Muscle of arm (tissue), 12 donors: ENCODE measurements around the gene KCNAB3. TPM values are rescaled to one million over a fixed set of nuclear protein-coding genes. Genes with fewer than 3 reads are reported as not detected.

ENCODE experiments used
- DNase-seq: peaks from one replicate; pipeline ENCODE4 v3.0.0-alpha.2; 2013
- polyA plus RNA-seq, 12 donors: library from polyadenylated mRNA; unstranded; fragments of 120-200 nt; gene quantifications; one replicate each; pipeline ENCODE4 v1.2.1, GENCODE V29; 2013; ENCODE audit not compliant: insufficient read length in 12 of 12

Gene KCNAB3
- polyA plus RNA-seq, 12 donors: 2.5 to 18.8 (median 6.0) TPM; not detected in 2

DNA sequence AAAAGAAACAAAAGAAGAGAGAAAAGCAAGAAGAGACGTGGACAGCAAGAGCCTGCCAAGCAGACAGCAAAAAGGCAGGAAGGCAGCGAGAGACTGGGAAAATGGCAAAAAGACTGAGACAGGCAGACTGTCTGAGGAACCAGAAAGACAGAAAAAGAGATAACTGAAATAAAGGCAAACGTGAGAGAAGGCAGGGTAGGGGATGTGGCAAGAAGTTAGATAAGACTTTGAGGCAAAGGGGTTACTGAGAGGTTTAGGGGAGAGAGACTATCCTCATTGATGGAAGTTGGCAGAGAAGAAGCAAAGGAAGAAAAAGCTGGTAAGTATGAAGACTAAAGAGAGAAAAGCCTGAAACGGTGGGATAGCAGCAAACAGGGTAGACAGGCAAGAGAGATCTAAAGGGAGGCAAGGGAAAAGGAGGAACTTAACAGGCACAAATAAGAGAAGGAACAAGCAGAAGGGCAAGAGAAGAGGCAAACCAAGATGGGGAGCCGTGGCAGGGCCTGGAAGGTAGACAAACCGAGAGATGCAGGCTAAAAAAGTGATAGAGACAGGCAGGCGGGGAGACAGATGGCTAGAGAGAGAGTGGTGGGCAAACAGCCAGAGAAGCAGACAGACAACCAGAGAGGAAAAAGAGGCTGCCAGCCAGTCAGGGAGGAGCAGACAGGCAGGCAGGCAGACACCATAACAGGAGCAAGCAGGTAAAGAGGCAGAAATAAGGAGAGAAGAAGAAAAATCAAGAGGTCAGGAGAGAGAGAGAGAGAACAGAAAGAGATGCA lies 48.2 kb downstream of the KCNAB3 start:
- no peak for DNase-seq

DNA sequence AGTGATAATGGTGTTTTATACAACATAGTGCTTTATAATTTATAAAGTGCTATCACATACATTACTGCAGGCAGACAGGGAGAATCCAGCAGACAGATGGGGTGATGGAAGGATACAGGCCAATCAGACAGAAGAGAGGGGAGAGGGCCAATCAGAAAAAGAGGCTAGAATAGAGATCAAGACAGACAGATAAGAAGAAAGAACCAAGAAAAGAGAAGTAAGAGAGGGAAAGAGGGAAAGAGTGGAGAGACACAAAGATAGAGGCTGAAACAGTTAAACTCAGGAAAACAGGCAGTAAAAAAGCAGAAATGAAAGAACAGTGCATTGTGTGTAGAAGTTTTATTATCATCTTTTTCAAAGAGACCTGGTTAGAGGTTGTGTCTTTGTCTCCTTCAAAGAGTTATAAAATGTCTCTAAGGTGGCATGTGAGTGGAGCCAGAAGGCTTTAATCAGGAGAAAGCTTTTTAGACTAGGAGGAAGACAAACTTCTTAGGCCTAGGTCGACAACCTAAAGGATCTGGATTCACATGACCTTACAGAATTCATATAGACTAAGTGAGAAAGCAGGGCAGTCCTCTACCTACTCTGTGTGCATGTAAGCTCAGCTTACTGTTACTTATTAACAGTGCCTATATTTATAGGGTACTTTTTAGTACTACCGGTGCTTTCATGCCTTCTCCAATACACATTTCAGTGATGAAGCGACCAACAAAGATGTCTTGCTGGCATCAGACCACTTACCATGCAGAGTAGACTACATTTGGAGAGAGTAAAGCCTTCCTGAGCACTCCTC lies 49.4 kb downstream of the KCNAB3 start:
- DNase-seq: no peak

DNA sequence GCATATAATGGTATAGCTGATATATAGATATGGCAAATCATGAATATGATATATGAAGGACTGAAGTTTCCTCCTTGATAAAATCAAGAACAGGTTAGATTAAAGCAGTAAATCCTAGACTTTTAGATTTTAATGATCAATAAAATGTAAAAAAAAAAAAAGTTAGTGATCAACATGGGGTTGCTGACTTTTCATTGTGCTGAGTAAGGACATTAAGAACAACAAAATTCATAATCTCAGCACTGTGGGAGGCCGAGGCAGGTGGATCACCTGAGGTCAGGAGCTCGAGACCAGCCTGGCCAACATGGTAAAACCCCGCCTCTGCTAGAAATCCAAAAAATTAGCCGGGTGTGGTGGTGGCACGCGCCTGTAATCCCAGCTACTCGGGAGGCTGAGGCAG lies 51.4 kb downstream of the KCNAB3 start:
- no peak for DNase-seq

DNA sequence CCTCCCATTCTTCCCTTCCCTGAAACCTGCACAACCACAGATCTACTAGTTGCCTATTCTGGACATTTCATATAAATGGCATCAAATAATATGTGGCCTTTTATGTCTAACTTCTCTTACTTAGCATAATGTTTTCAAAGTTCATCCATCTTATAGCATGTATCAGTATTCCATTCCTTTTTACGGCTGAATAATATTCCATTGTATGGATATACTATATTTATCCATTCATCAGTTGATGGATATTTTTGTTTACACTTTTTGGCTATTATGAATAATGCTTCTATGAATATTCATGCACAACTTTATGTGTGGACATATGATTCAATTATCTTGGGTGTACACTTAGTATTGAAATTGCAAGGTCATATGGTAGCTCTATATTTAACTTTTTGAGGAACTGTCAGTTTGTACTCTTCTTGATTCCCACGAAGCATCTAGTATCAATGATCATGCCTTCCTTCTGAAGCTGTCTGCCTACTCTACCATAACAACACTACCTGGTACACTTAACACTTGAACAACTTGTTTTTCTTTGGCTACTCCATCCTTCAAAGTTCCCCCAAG lies 53.8 kb downstream of the KCNAB3 start:
- DNase-seq: no peak

DNA sequence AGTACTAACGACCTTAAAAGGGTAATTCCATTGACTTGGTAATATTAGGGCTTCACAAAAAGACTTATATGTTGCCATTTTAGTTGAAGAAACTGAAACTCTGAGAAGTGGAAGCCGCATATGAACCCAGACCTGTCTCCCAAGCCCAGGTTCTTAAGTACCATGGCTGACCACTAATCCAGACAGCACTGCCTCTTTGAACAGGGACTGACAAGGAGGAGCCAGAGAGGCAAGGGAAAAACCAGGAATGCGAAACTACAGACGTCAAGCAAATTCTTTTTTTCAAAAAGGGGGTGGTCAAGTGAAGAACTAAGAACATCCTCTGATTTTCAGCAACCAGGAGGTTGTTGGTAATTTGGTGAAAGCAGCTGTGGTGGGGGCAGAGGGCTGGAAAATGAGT lies 56.6 kb downstream of the KCNAB3 start:
- no peak for DNase-seq

Other genes with a start within 250 kb of the KCNAB3 start
- gene TP53, start 242.4 kb downstream of the KCNAB3 start, polyA plus RNA-seq: 100 to 1,000 TPM in 1 of 12 donors, 10 to 100 TPM in 11; 32.5 to 874 (median 37.6) TPM
- 1 to 10 TPM in 11 of 12 donors, not detected in 1; 5.1 to 9.9 (median 7.5) TPM for gene WRAP53, start 241.4 kb downstream of the KCNAB3 start, polyA plus RNA-seq
- 10 to 100 TPM in 2 of 12 donors, 1 to 10 TPM in 9, not detected in 1; 3.2 to 15.0 (median 6.0) TPM for gene EFNB3, start 224.7 kb downstream of the KCNAB3 start, polyA plus RNA-seq
- 10 to 100 TPM in 2 of 12 donors, 1 to 10 TPM in 9, not detected in 1; 2.3 to 13.6 (median 3.8) TPM for gene DNAH2, start 212.1 kb downstream of the KCNAB3 start, polyA plus RNA-seq
- gene KDM6B, start 95.6 kb downstream of the KCNAB3 start, polyA plus RNA-seq: 10 to 100 TPM in 11 of 12 donors, not detected in 1; 10.9 to 26.5 (median 14.6) TPM
- 10 to 100 TPM in 11 of 12 donors, not detected in 1; 14.1 to 29.0 (median 20.2) TPM for gene TMEM88, start 74.8 kb downstream of the KCNAB3 start, polyA plus RNA-seq
- 10 to 100 TPM in 11 of 12 donors, not detected in 1; 34.8 to 74.9 (median 41.8) TPM for gene NAA38, start 72.3 kb downstream of the KCNAB3 start, polyA plus RNA-seq
- gene CYB5D1, start 71.9 kb downstream of the KCNAB3 start, polyA plus RNA-seq: 10 to 100 TPM in 4 of 12 donors, 1 to 10 TPM in 7, not detected in 1; 6.7 to 14.1 (median 8.7) TPM
- gene CHD3, start 41.1 kb downstream of the KCNAB3 start, polyA plus RNA-seq: 100 to 1,000 TPM in 2 of 12 donors, 10 to 100 TPM in 9, not detected in 1; 56.4 to 524 (median 74.2) TPM
- 1 to 10 TPM in 10 of 12 donors, not detected in 2; 2.4 to 4.8 (median 3.0) TPM for gene RNF227, start 13.6 kb downstream of the KCNAB3 start, polyA plus RNA-seq
- gene TRAPPC1, start 2.1 kb upstream of the KCNAB3 start, polyA plus RNA-seq: 10 to 100 TPM in 11 of 12 donors, not detected in 1; 76.1 to 93.9 (median 82.4) TPM
- 10 to 100 TPM in 11 of 12 donors, not detected in 1; 24.9 to 62.8 (median 31.2) TPM for gene CNTROB, start 2.4 kb upstream of the KCNAB3 start, polyA plus RNA-seq
- under 1 TPM in 3 of 12 donors, not detected in 9; 0.04 to 0.15 (median 0.05) TPM for gene GUCY2D, start 72.8 kb upstream of the KCNAB3 start, polyA plus RNA-seq
- 1 to 10 TPM in 1 of 12 donors, under 1 TPM in 9, not detected in 2; 0.18 to 1.2 (median 0.28) TPM for gene ALOX15B, start 109.2 kb upstream of the KCNAB3 start, polyA plus RNA-seq
- under 1 TPM in 3 of 12 donors, not detected in 9; 0.09 to 0.66 (median 0.49) TPM for gene ALOX12B, start 157.9 kb upstream of the KCNAB3 start, polyA plus RNA-seq
- gene ALOXE3, start 188.7 kb upstream of the KCNAB3 start, polyA plus RNA-seq: under 1 TPM in 3 of 12 donors, not detected in 9; 0.08 to 0.37 (median 0.22) TPM
- gene HES7, start 194.2 kb upstream of the KCNAB3 start, polyA plus RNA-seq: under 1 TPM in 3 of 12 donors, not detected in 9; 0.12 to 0.29 (median 0.14) TPM
- gene PER1, start 222.5 kb upstream of the KCNAB3 start, polyA plus RNA-seq: 100 to 1,000 TPM in 1 of 12 donors, 10 to 100 TPM in 10, not detected in 1; 27.4 to 159 (median 47.2) TPM
- gene VAMP2, start 233.1 kb upstream of the KCNAB3 start, polyA plus RNA-seq: 1,000 to 10,000 TPM in 1 of 12 donors, 100 to 1,000 TPM in 1, 10 to 100 TPM in 10; 53.7 to 1,226 (median 62.8) TPM
- gene TMEM107, start 246.5 kb upstream of the KCNAB3 start, polyA plus RNA-seq: 10 to 100 TPM in 1 of 12 donors, 1 to 10 TPM in 10, not detected in 1; 4.5 to 13.7 (median 6.8) TPM